Fibroblast of the aortic adventitia (primary cell): Measurements from ENCODE around the gene MPV17L2. TPM values are rescaled to one million over a fixed set of nuclear protein-coding genes. Genes with fewer than 3 reads are reported as not detected.

Experiments
- DNase-seq: peaks from one replicate; pipeline ENCODE4 v3.0.0-alpha.2; 2010; ENCODE audit warnings: low read depth
- H3K4me3 ChIP-seq: 2 replicates; pipeline ENCODE4 v1.5.1; 2011; ENCODE audit warnings: low read depth, mild to moderate bottlenecking, control low read depth, low read length, moderate library complexity
- total RNA-seq: library from RNA; depleted of rRNA; stranded (reverse); fragments of >200 nt; gene quantifications from 2 replicates; pipeline ENCODE4 v1.2.3, GENCODE V29; 2012; ENCODE audit warnings: low replicate concordance
- TF ChIP-seq, protein P1 (sequence below): IDR thresholded peaks from 2 replicates; pipeline ENCODE4 v1.5.1; 2011; ENCODE audit warnings: mild to moderate bottlenecking, low read length, control low read depth, inconsistent platforms; ENCODE audit not compliant: insufficient read depth

MPV17L2 gene
- total RNA-seq, 1 donor: 11.7 TPM

- TF ChIP-seq, protein P1, sequence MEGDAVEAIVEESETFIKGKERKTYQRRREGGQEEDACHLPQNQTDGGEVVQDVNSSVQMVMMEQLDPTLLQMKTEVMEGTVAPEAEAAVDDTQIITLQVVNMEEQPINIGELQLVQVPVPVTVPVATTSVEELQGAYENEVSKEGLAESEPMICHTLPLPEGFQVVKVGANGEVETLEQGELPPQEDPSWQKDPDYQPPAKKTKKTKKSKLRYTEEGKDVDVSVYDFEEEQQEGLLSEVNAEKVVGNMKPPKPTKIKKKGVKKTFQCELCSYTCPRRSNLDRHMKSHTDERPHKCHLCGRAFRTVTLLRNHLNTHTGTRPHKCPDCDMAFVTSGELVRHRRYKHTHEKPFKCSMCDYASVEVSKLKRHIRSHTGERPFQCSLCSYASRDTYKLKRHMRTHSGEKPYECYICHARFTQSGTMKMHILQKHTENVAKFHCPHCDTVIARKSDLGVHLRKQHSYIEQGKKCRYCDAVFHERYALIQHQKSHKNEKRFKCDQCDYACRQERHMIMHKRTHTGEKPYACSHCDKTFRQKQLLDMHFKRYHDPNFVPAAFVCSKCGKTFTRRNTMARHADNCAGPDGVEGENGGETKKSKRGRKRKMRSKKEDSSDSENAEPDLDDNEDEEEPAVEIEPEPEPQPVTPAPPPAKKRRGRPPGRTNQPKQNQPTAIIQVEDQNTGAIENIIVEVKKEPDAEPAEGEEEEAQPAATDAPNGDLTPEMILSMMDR: no peak
- no peak overlapping the region for H3K4me3 ChIP-seq
- DNase-seq: no peak
Measured at GRCh38 chr19:18160493-18160970, 32.5 kb upstream of the MPV17L2 start.

DNA sequence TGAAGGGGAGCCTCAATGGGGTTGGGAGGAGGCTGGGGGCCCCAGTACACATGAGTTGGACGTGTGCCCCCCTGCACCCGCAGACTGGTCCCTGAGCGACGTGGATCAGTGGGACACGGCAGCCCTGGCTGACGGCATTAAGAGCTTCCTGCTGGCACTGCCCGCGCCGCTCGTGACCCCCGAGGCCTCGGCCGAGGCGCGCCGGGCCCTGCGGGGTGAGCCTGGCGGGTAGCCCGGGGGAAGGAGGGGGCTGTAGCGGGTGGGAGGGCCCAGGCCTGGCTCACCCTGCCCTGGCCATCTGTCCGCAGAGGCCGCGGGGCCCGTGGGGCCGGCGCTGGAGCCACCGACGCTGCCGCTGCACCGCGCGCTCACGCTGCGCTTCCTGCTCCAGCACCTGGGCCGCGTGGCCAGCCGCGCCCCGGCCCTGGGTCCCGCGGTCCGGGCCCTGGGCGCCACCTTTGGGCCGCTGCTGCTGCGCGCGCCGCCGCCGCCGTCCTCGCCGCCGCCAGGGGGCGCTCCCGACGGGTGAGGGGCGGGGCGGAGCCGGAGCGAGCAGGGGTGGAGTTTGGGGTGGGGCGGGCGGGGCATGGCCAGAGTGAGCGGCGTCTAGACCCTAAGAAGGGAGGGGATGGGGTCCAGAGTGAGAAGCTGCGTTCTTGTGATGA lies 31.9 kb upstream of the MPV17L2 start:
- TF ChIP-seq, protein P1: peak; percentile 49
- DNase-seq: peak; percentile 43

GRCh38 chr19:18161636-18162002 lies 31.4 kb upstream of the MPV17L2 start:
- no peak for DNase-seq
- TF ChIP-seq, protein P1: no peak
- peak overlapping the region; percentile 49 for H3K4me3 ChIP-seq

More for the DNA sequence above, 31.9 kb upstream of the MPV17L2 start:
- peak overlapping the region; percentile 49 for H3K4me3 ChIP-seq

DNA sequence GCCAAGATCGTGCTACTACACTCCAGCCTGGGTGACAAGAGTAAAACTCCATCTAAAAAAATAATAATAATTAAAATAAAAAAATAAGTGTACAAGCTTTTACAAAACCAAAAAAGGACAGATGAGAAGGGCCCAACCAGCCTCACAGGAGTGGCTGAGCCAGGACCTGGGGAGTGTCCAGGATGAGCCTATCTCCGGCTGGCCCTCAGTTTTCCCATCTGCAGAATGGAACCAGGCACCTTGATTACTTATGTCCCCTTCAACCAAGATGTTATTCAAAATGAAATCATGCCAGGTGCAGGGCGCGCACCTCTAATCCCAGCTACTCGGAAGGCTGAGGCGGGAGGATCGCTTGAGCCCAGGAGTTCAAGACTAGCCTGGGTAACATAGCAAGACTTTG lies 28.9 kb upstream of the MPV17L2 start:
- TF ChIP-seq, protein P1: no peak
- no peak overlapping the region for H3K4me3 ChIP-seq
- no peak for DNase-seq

GRCh38 chr19:18165794-18166544 lies 27.0 kb upstream of the MPV17L2 start:
- TF ChIP-seq, protein P1: no peak
- H3K4me3 ChIP-seq: no peak overlapping the region
- no peak for DNase-seq

DNA sequence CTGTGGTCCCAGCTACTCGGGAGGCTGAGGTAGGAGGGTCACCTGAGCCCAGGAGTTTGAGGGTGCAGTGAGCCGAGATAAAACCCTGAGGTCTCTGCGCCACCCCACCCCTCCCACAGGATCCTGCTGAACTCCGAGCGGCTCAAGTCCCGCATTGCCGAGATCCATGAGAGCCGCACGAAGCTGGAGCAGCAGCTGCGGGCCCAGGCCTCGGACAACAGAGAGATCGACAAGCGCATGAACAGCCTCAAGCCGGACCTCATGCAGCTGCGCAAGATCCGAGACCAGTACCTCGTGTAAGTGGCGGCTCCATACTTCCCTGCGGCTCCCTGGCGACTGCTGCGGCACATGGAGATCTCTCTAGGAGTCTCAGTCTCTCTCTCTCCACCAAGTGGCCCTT lies 26.0 kb upstream of the MPV17L2 start:
- no peak for DNase-seq
- TF ChIP-seq, protein P1: no peak
- H3K4me3 ChIP-seq: no peak overlapping the region
